WTC11 (cell line): Measurements from ENCODE around the gene KIR2DL4. TPM values are rescaled to one million over a fixed set of nuclear protein-coding genes. Genes with fewer than 3 reads are reported as not detected.

Experiments
- ATAC-seq: fragments of 200-7000 bp; cut with Tn5 transposase; 2 replicates; pipeline ENCODE4 v1.10.0; 2021; ENCODE audit warnings: mild to moderate bottlenecking, moderate library complexity
- CTCF ChIA-PET: fragments of 300-600 bp; sonication (Branson Sonifier 250); formaldehyde crosslinking; loops from one replicate; lab custom pipeline; 2021; ENCODE audit warnings: antibody characterized with exemption; lab: Charles Lee
- POLR2A ChIA-PET: fragments of 350-600 bp; sonication (Branson Sonifier 250); formaldehyde crosslinking; loops from one replicate; lab custom pipeline; 2021; ENCODE audit warnings: antibody characterized with exemption; lab: Charles Lee
- DNase-seq: peaks from one replicate; pipeline ENCODE4 v3.0.0; 2021; ENCODE audit warnings: low spot score
- H3K27ac Mint-ChIP-seq: 2 replicates; pipeline ENCODE4 v1.8.0; 2021; ENCODE audit warnings: mixed read lengths
- H3K27me3 Mint-ChIP-seq: 2 replicates; pipeline ENCODE4 v1.8.0; 2021; ENCODE audit warnings: low read depth, mild to moderate bottlenecking, moderate library complexity, mixed read lengths
- H3K36me3 Mint-ChIP-seq: 2 replicates; pipeline ENCODE4 v1.8.0; 2021; ENCODE audit warnings: mixed read lengths
- H3K4me1 Mint-ChIP-seq: 2 replicates; pipeline ENCODE4 v1.8.0; 2022; ENCODE audit warnings: mixed read lengths
- H3K4me3 Mint-ChIP-seq: 2 replicates; pipeline ENCODE4 v1.8.0; 2021; ENCODE audit warnings: mild to moderate bottlenecking, moderate library complexity, mixed read lengths
- H3K9me3 Mint-ChIP-seq: 2 replicates; pipeline ENCODE4 v1.8.0; 2021; ENCODE audit warnings: mixed read lengths
- ARID4B ChIP-seq: sonication (generic); formaldehyde crosslinking; IDR thresholded peaks from 2 replicates; pipeline ENCODE4 v1.8.0; 2023; ENCODE audit warnings: missing genetic modification reagents, mild to moderate bottlenecking, borderline replicate concordance
- ATF1 ChIP-seq: sonication (generic); formaldehyde crosslinking; IDR thresholded peaks from 2 replicates; pipeline ENCODE4 v1.8.1; 2023; ENCODE audit warnings: mild to moderate bottlenecking, moderate library complexity, missing genetic modification reagents
- ATF2 ChIP-seq: sonication (generic); formaldehyde crosslinking; IDR thresholded peaks from 2 replicates; pipeline ENCODE4 v1.8.1; 2022; ENCODE audit warnings: low read depth, missing genetic modification reagents, borderline replicate concordance
- ELF4 ChIP-seq: sonication (generic); formaldehyde crosslinking; IDR thresholded peaks from 2 replicates; pipeline ENCODE4 v1.8.1; 2022; ENCODE audit warnings: low read depth, mild to moderate bottlenecking, moderate library complexity, missing genetic modification reagents
- GRHL2 ChIP-seq: fragments of 250-450 bp; sonication (Bioruptor Pico); IDR thresholded peaks from 2 replicates; pipeline ENCODE4 v1.8.0; 2022; ENCODE audit warnings: mild to moderate bottlenecking, moderate library complexity; ENCODE audit not compliant: insufficient replicate concordance, severe bottlenecking
- IRF1 ChIP-seq: sonication (generic); formaldehyde crosslinking; IDR thresholded peaks from 2 replicates; pipeline ENCODE4 v1.8.0; 2023; ENCODE audit warnings: missing genetic modification reagents
- MLX ChIP-seq: sonication (generic); formaldehyde crosslinking; IDR thresholded peaks from 2 replicates; pipeline ENCODE4 v1.8.1; 2023; ENCODE audit warnings: mild to moderate bottlenecking, missing genetic modification reagents, moderate library complexity
- MXD4 ChIP-seq: fragments of 250-450 bp; sonication (Bioruptor Pico); IDR thresholded peaks from 2 replicates; pipeline ENCODE4 v1.8.0; 2021; ENCODE audit warnings: mild to moderate bottlenecking, moderate library complexity, borderline replicate concordance
- RELA ChIP-seq: sonication (generic); formaldehyde crosslinking; IDR thresholded peaks from 2 replicates; pipeline ENCODE4 v1.8.1; 2022; ENCODE audit warnings: missing genetic modification reagents, mild to moderate bottlenecking, borderline replicate concordance
- RORB ChIP-seq: fragments of 250-450 bp; sonication (Bioruptor Pico); IDR thresholded peaks from 2 replicates; pipeline ENCODE4 v1.9.0; 2021; ENCODE audit warnings: mild to moderate bottlenecking
- SP1 ChIP-seq: sonication (generic); formaldehyde crosslinking; conservative IDR thresholded peaks from 2 replicates; pipeline ENCODE4 v1.8.1; 2022; ENCODE audit warnings: missing genetic modification reagents
- TEAD1 ChIP-seq: sonication (generic); formaldehyde crosslinking; IDR thresholded peaks from 2 replicates; pipeline ENCODE4 v1.8.0; 2022; ENCODE audit warnings: mild to moderate bottlenecking, missing genetic modification reagents
- USF2 ChIP-seq: sonication (generic); formaldehyde crosslinking; IDR thresholded peaks from 2 replicates; pipeline ENCODE4 v1.8.1; 2023; ENCODE audit warnings: mild to moderate bottlenecking, missing genetic modification reagents, moderate library complexity
- ZBTB21 ChIP-seq: sonication (generic); formaldehyde crosslinking; IDR thresholded peaks from 2 replicates; pipeline ENCODE4 v1.8.1; 2023; ENCODE audit warnings: mild to moderate bottlenecking, missing genetic modification reagents, borderline replicate concordance
- ZNF138 ChIP-seq: sonication (generic); formaldehyde crosslinking; conservative IDR thresholded peaks from 2 replicates; pipeline ENCODE4 v1.8.1; 2022; ENCODE audit warnings: mild to moderate bottlenecking, moderate library complexity, missing genetic modification reagents
- ZNF232 ChIP-seq: sonication (generic); formaldehyde crosslinking; IDR thresholded peaks from 2 replicates; pipeline ENCODE4 v1.8.0; 2022; ENCODE audit warnings: mild to moderate bottlenecking, missing genetic modification reagents
- ZNF317 ChIP-seq: sonication (generic); formaldehyde crosslinking; IDR thresholded peaks from 2 replicates; pipeline ENCODE4 v1.8.1; 2023; ENCODE audit warnings: low read depth, mild to moderate bottlenecking, moderate library complexity, missing genetic modification reagents, borderline replicate concordance
- ZNF423 ChIP-seq: fragments of 250-450 bp; sonication (Bioruptor Pico); IDR thresholded peaks from 2 replicates; pipeline ENCODE4 v2.1.2; 2022; ENCODE audit warnings: mild to moderate bottlenecking, moderate library complexity
- ZNF425 ChIP-seq: fragments of 250-450 bp; sonication (Bioruptor Pico); conservative IDR thresholded peaks from 2 replicates; pipeline ENCODE4 v1.9.0; 2021; ENCODE audit warnings: mild to moderate bottlenecking
- ZNF671 ChIP-seq: fragments of 250-450 bp; sonication (Bioruptor Pico); IDR thresholded peaks from 2 replicates; pipeline ENCODE4 v1.8.0; 2021; ENCODE audit warnings: mild to moderate bottlenecking
- total RNA-seq: library from RNA; stranded (reverse); gene quantifications from 3 replicates; pipeline ENCODE4 v1.2.3, GENCODE V29; 2021

Gene KIR2DL4
- total RNA-seq, 1 experiment from 2014 or later: not detected

GRCh38 chr19:54792814-54793213, 10.6 kb upstream of the KIR2DL4 start:
- H3K4me3 Mint-ChIP-seq: no peak overlapping the region
- ChIA-PET CTCF (no interaction called here), POLR2A (no interaction called here)
- no peak for DNase-seq
- no peak overlapping the region for H3K27ac Mint-ChIP-seq
- no peak for TF ChIP-seq ZNF423 (CRISPR knock-in tag)
- no peak for TF ChIP-seq ATF1 (CRISPR knock-in tag)
- no peak for TF ChIP-seq IRF1 (CRISPR knock-in tag)
- TF ChIP-seq ZNF671 (CRISPR knock-in tag): no peak
- TF ChIP-seq GRHL2 (CRISPR knock-in tag): no peak
- TF ChIP-seq USF2 (CRISPR knock-in tag): no peak
- ATAC-seq: no peak
- no peaks in the 10 kb centered on the region for H3K4me1 Mint-ChIP-seq
- peaks cover 71% of the 10 kb centered on the region for H3K36me3 Mint-ChIP-seq
- H3K27me3 Mint-ChIP-seq: peaks cover 18% of the 10 kb centered on the region
- no peaks in the 10 kb centered on the region; the same call in none of the 2 replicates for H3K9me3 Mint-ChIP-seq

- ChIA-PET POLR2A (no interaction called here), CTCF (no interaction called here)
- no peak for DNase-seq
- TF ChIP-seq ZNF232: no peak
- TF ChIP-seq ATF1 (CRISPR knock-in tag): no peak
- no peak for TF ChIP-seq ZNF317 (CRISPR knock-in tag)
- no peak for TF ChIP-seq MXD4
- TF ChIP-seq USF2 (CRISPR knock-in tag): no peak
- TF ChIP-seq ZBTB21 (CRISPR knock-in tag): no peak
- no peak for TF ChIP-seq RORB
- no peak for TF ChIP-seq ELF4
- no peak for TF ChIP-seq MLX (CRISPR knock-in tag)
- no peak for TF ChIP-seq ZNF425 (CRISPR knock-in tag)
- TF ChIP-seq RELA: no peak
- ATAC-seq: no peak
- H3K9me3 Mint-ChIP-seq: no peaks in the 10 kb centered on the region; the same call in none of the 2 replicates
- peaks cover 69% of the 10 kb centered on the region for H3K36me3 Mint-ChIP-seq
- H3K27me3 Mint-ChIP-seq: peaks cover 18% of the 10 kb centered on the region
- H3K4me1 Mint-ChIP-seq: no peaks in the 10 kb centered on the region
- no peak overlapping the region for H3K4me3 Mint-ChIP-seq
- H3K27ac Mint-ChIP-seq: no peak overlapping the region
Measured at GRCh38 chr19:54795758-54796157, 7.7 kb upstream of the KIR2DL4 start.

- H3K4me3 Mint-ChIP-seq: no peak overlapping the region
- H3K27ac Mint-ChIP-seq: no peak overlapping the region
- peaks cover 8% of the 10 kb centered on the region for H3K27me3 Mint-ChIP-seq
- ChIA-PET POLR2A (no interaction called here), CTCF (no interaction called here)
- ATAC-seq (no peak), DNase-seq (no peak)
- H3K4me1 Mint-ChIP-seq: no peaks in the 10 kb centered on the region
- peaks cover 70% of the 10 kb centered on the region for H3K9me3 Mint-ChIP-seq
- peaks cover 73% of the 10 kb centered on the region for H3K36me3 Mint-ChIP-seq
- TF ChIP-seq TEAD1 (CRISPR knock-in tag) (no peak), ARID4B (CRISPR knock-in tag) (no peak), ATF2 (CRISPR knock-in tag) (no peak), ZNF138 (CRISPR knock-in tag) (no peak), SP1 (CRISPR knock-in tag) (no peak), USF2 (CRISPR knock-in tag) (no peak)
Measured at GRCh38 chr19:54804101-54804500, 691 bp downstream of the KIR2DL4 start.
